Esophagus muscularis mucosa (tissue), 3 donors: ENCODE measurements around the gene ZC2HC1B.

Source experiments
- CTCF ChIP-seq, 3 experiments: fragments of 200-600 bp in 2 of 3; fragments of 450-650 bp in 1 of 3; sonication (generic) in 2 of 3; IDR thresholded peaks; one replicate each; pipeline ENCODE4 v1.5.1; 2017 to 2019; ENCODE audit warnings: antibody characterized with exemption in 3 of 3, mild to moderate bottlenecking in 2 of 3, moderate library complexity in 1 of 3
- POLR2A ChIP-seq: fragments of 450-650 bp; IDR thresholded peaks from one replicate; pipeline ENCODE4 v1.6.1; 2017; ENCODE audit warnings: antibody characterized with exemption, moderate library complexity, mild to moderate bottlenecking, low read depth

- TF ChIP-seq CTCF (IDR thresholded peaks at IDR 0.05) (no peak), POLR2A (no peak)
Observed at GRCh38 chr6:143828572-143828971, 35.7 kb upstream of the ZC2HC1B start.
